ENCODE results near the gene CDRT15. TPM values are rescaled to one million over a fixed set of nuclear protein-coding genes. Genes with fewer than 3 reads are reported as not detected.

The CDRT15 gene
- total and polyA plus RNA-seq, 2 experiments from 2014 or later: 0.40 TPM; not detected in 1

GRCh38 chr17:14205992-14206461 is 30.6 kb downstream of the CDRT15 start:
- H3K27me3 Mint-ChIP-seq (ENCODE audit: insufficient read depth, low read depth, poor library complexity): no peaks in the 10 kb centered on the region
- peaks cover 8% of the 10 kb centered on the region for H3K9me3 Mint-ChIP-seq
- peaks cover 25% of the 10 kb centered on the region for H3K36me3 Mint-ChIP-seq (ENCODE audit: low read depth)
- Histone ChIP-seq H3K4me3 (no peak overlapping the region), H2AFZ (no peak overlapping the region), H3K4me2 (no peak overlapping the region), H3F3A (replicated peaks; ENCODE audit: low read depth) (no peaks in the 10 kb centered on the region), H3K36me3 (ENCODE audit: insufficient read depth) (no peaks in the 10 kb centered on the region; the same call in 1 of the 2 replicates), H3K27me3 (ENCODE audit: insufficient read depth) (no peaks in the 10 kb centered on the region), H4K20me1 (replicated peaks; ENCODE audit: insufficient read depth) (no peaks in the 10 kb centered on the region), H3K79me2 (replicated peaks; ENCODE audit: insufficient read depth) (no peaks in the 10 kb centered on the region), H3K4me1 (ENCODE audit: insufficient read depth) (0 out of 2 replicates have a peak, but pooled peaks cover 4% of the 10 kb centered on the region), H3K27ac (ENCODE audit: low read depth) (no peak overlapping the region), H3K9me2 (ENCODE audit: insufficient read depth) (no peaks in the 10 kb centered on the region)
- TF ChIP-seq ETS1 (IDR thresholded peaks at IDR 0.05) (no peak), STAT1 (IDR thresholded peaks at IDR 0.05; ENCODE audit: unreplicated experiment) (no peak), CTCF (conservative IDR thresholded peaks at IDR 0.05; ENCODE audit: low read depth in 2 of 2) (no peak), ZNF331 (CRISPR knock-in tag; IDR thresholded peaks at IDR 0.05; ENCODE audit: low read depth) (no peak), EZH2 (IDR thresholded peaks at IDR 0.05; ENCODE audit: low read depth, unreplicated experiment) (no peak), ZNF114 (CRISPR knock-in tag; IDR thresholded peaks at IDR 0.05) (no peak), CREB1 (CRISPR knock-in tag; IDR thresholded peaks at IDR 0.05; ENCODE audit: low read depth) (no peak), JUNB (IDR thresholded peaks at IDR 0.05; ENCODE audit: unreplicated experiment) (no peak), ZNF462 (CRISPR knock-in tag; IDR thresholded peaks at IDR 0.05) (no peak)
- ATAC-seq (peak; percentile 47), DNase-seq (ENCODE audit: low spot score) (peak; percentile 17)
- H3K4me3 Mint-ChIP-seq: no peak overlapping the region
- peaks cover 14% of the 10 kb centered on the region for H3K4me1 Mint-ChIP-seq
- H3K27ac Mint-ChIP-seq: no peak overlapping the region

Measured in GM23338 (cell line).